NCI-H2227 treated with DMSO at 0.1 percent for 48 hours (cell line): Measurements from ENCODE around the gene CAMK1D.

Experiments
- DNase-seq: peaks from one replicate; lab custom pipeline; 2025; lab: John Stamatoyannopoulos, UW

The CAMK1D gene

GRCh38 chr10:12657489-12657888 lies 308.1 kb downstream of the CAMK1D start:
- no peak for DNase-seq

- DNase-seq = no peak
Measured at GRCh38 chr10:12658526-12658925, 309.2 kb downstream of the CAMK1D start.

- DNase-seq = no peak
Measured at GRCh38 chr10:12659706-12660105, 310.4 kb downstream of the CAMK1D start.

- no peak for DNase-seq
Measured at GRCh38 chr10:12660812-12661211, 311.5 kb downstream of the CAMK1D start.

- DNase-seq = no peak
Measured at GRCh38 chr10:12661671-12662070, 312.3 kb downstream of the CAMK1D start.

- no peak for DNase-seq
Measured at GRCh38 chr10:12663863-12664262, 314.5 kb downstream of the CAMK1D start.

- no peak for DNase-seq
Measured at GRCh38 chr10:12665501-12665900, 316.2 kb downstream of the CAMK1D start.

GRCh38 chr10:12667052-12667451 lies 317.7 kb downstream of the CAMK1D start:
- DNase-seq = no peak

GRCh38 chr10:12668634-12669033 lies 319.3 kb downstream of the CAMK1D start:
- DNase-seq = no peak

GRCh38 chr10:12670004-12670403 lies 320.7 kb downstream of the CAMK1D start:
- no peak for DNase-seq

GRCh38 chr10:12675186-12675585 lies 325.8 kb downstream of the CAMK1D start:
- DNase-seq = no peak

GRCh38 chr10:12679636-12680035 lies 330.3 kb downstream of the CAMK1D start:
- no peak for DNase-seq

GRCh38 chr10:12681252-12681651 lies 331.9 kb downstream of the CAMK1D start:
- no peak for DNase-seq

- DNase-seq = no peak
Measured at GRCh38 chr10:12684784-12685183, 335.4 kb downstream of the CAMK1D start.

GRCh38 chr10:12685261-12686058 lies 336.1 kb downstream of the CAMK1D start:
- no peak for DNase-seq

GRCh38 chr10:12687996-12688395 lies 338.6 kb downstream of the CAMK1D start:
- no peak for DNase-seq

GRCh38 chr10:12689893-12690292 lies 340.5 kb downstream of the CAMK1D start:
- DNase-seq = no peak

GRCh38 chr10:12690525-12691126 lies 341.3 kb downstream of the CAMK1D start:
- no peak for DNase-seq

- no peak for DNase-seq
Measured at GRCh38 chr10:12691596-12691995, 342.2 kb downstream of the CAMK1D start.

- DNase-seq = no peak
Measured at GRCh38 chr10:12697764-12698163, 348.4 kb downstream of the CAMK1D start.

- no peak for DNase-seq
Measured at GRCh38 chr10:12699258-12699700, 349.9 kb downstream of the CAMK1D start.

- DNase-seq = no peak
Measured at GRCh38 chr10:12699781-12700556, 350.6 kb downstream of the CAMK1D start.

GRCh38 chr10:12700557-12700874 lies 351.2 kb downstream of the CAMK1D start:
- no peak for DNase-seq
